SK-N-DZ (cell line): Measurements from ENCODE around the gene TNFRSF1A. TPM values are rescaled to one million over a fixed set of nuclear protein-coding genes. Genes with fewer than 3 reads are reported as not detected.

ENCODE experiments used
- DNase-seq: peaks from one replicate; pipeline ENCODE4 v3.0.0-alpha.2; 2015; ENCODE audit warnings: low spot score
- polyA plus RNA-seq, 2 experiments: library from polyadenylated mRNA; depleted of rRNA; stranded (reverse); fragments of >200 nt; gene quantifications; 2 replicates each; pipeline ENCODE4 v1.2.3, GENCODE V29; 2014

TNFRSF1A gene
- polyA plus RNA-seq (2014; cell fraction: cytosol; rRNA removed), result 16.6 and 21.6 TPM in 2 replicates
- 10.3 and 11.6 TPM in 2 replicates for polyA plus RNA-seq (2014; cell fraction: nucleus; rRNA removed)

GRCh38 chr12:6341417-6342139 lies at the start of gene TNFRSF1A:
TNFRSF1A (minus strand) TSS chr12:6342076; CDS start chr12:6341814, 262 bp downstream.
- peak; percentile 73 for DNase-seq

- DNase-seq, result no peak
Measured at GRCh38 chr12:6391013-6391412, 49.1 kb upstream of the TNFRSF1A start.

GRCh38 chr12:6390084-6390799 lies 48.4 kb upstream of the TNFRSF1A start:
- no peak for DNase-seq

- DNase-seq, result no peak
Measured at GRCh38 chr12:6387541-6387940, 45.7 kb upstream of the TNFRSF1A start.

- no peak for DNase-seq
Measured at GRCh38 chr12:6386491-6386890, 44.6 kb upstream of the TNFRSF1A start.

- no peak for DNase-seq
Measured at GRCh38 chr12:6386038-6386437, 44.2 kb upstream of the TNFRSF1A start.

- DNase-seq, result no peak
Measured at GRCh38 chr12:6384499-6385436, 42.9 kb upstream of the TNFRSF1A start.

- peak; percentile 78 for DNase-seq
Measured at GRCh38 chr12:6383572-6384498, 42.0 kb upstream of the TNFRSF1A start, which contains the start of gene LTBR. LTBR (plus strand) TSS chr12:6384162; CDS start chr12:6384359, 197 bp downstream.

GRCh38 chr12:6382982-6383381 lies 41.1 kb upstream of the TNFRSF1A start:
- DNase-seq, result no peak

- no peak for DNase-seq
Measured at GRCh38 chr12:6382371-6382770, 40.5 kb upstream of the TNFRSF1A start.

GRCh38 chr12:6380141-6381121 lies 38.6 kb upstream of the TNFRSF1A start:
- DNase-seq, result no peak

GRCh38 chr12:6378709-6379472 lies 37.0 kb upstream of the TNFRSF1A start:
- DNase-seq, result no peak

GRCh38 chr12:6377667-6377994 lies 35.8 kb upstream of the TNFRSF1A start:
- DNase-seq, result no peak

- DNase-seq, result no peak
Measured at GRCh38 chr12:6376870-6377666, 35.2 kb upstream of the TNFRSF1A start.

GRCh38 chr12:6376079-6376869 lies 34.4 kb upstream of the TNFRSF1A start:
- no peak for DNase-seq

- no peak for DNase-seq
Measured at GRCh38 chr12:6375269-6376078, 33.6 kb upstream of the TNFRSF1A start, which contains the start of gene SCNN1A. SCNN1A (minus strand) TSS chr12:6375563; CDS start chr12:6374783, 780 bp downstream.
